Endodermal cell (in vitro differentiated cells): ENCODE data around the gene KRTCAP2. TPM values are rescaled to one million over a fixed set of nuclear protein-coding genes. Genes with fewer than 3 reads are reported as not detected.
"Not testable (repeated sequence)": the region's sequence is repeated elsewhere in the genome, so short reads cannot be mapped to it uniquely, and the experiment has no call there.

Experiments
- DNase-seq: peaks from one replicate; pipeline ENCODE4 v3.0.0-alpha.2; 2017
- H3K27ac ChIP-seq: 2 replicates; pipeline ENCODE4 v1.5.1; 2013; ENCODE audit warnings: mild to moderate bottlenecking, low read depth, low read length, moderate library complexity
- H3K27me3 ChIP-seq: 2 replicates; pipeline ENCODE4 v1.6.1; 2013; ENCODE audit warnings: mild to moderate bottlenecking, low read length, moderate library complexity; ENCODE audit not compliant: insufficient read depth, control insufficient read depth, poor library complexity, severe bottlenecking
- H3K36me3 ChIP-seq: 2 replicates; pipeline ENCODE4 v1.7.0; 2013; ENCODE audit warnings: mild to moderate bottlenecking, low read length, moderate library complexity; ENCODE audit not compliant: control insufficient read depth, insufficient read depth
- H3K4me1 ChIP-seq: one replicate; pipeline ENCODE4 v1.7.0; 2013; ENCODE audit warnings: low read length; ENCODE audit not compliant: control insufficient read depth, insufficient read depth
- H3K4me3 ChIP-seq: 2 replicates; pipeline ENCODE4 v1.5.1; 2013; ENCODE audit warnings: mild to moderate bottlenecking, low read length, moderate library complexity
- H3K9ac ChIP-seq: 2 replicates; pipeline ENCODE4 v1.6.1; 2013; ENCODE audit warnings: mild to moderate bottlenecking, low read length, moderate library complexity; ENCODE audit not compliant: poor library complexity, severe bottlenecking; ENCODE audit errors: extremely low read depth
- H3K9me3 ChIP-seq: 2 replicates; pipeline ENCODE4 v1.6.1; 2013; ENCODE audit warnings: mild to moderate bottlenecking, low read length, moderate library complexity; ENCODE audit not compliant: control insufficient read depth
- H3K27ac Mint-ChIP-seq: 2 replicates; pipeline ENCODE4 v1.8.0; 2020; ENCODE audit warnings: mixed read lengths
- H3K27me3 Mint-ChIP-seq: 2 replicates; pipeline ENCODE4 v1.8.0; 2021; ENCODE audit warnings: mild to moderate bottlenecking, mixed read lengths; ENCODE audit not compliant: insufficient read depth
- H3K36me3 Mint-ChIP-seq: 2 replicates; pipeline ENCODE4 v1.8.0; 2020; ENCODE audit warnings: low read depth, mixed read lengths
- H3K4me1 Mint-ChIP-seq: 2 replicates; pipeline ENCODE4 v1.8.0; 2020; ENCODE audit warnings: mixed read lengths
- H3K4me3 Mint-ChIP-seq: 2 replicates; pipeline ENCODE4 v1.8.0; 2020; ENCODE audit warnings: mild to moderate bottlenecking, moderate library complexity, mixed read lengths
- H3K9me3 Mint-ChIP-seq: 2 replicates; pipeline ENCODE4 v1.8.0; 2020; ENCODE audit warnings: mild to moderate bottlenecking, mixed read lengths
- WGBS, 2 experiments: methylation state at CpG; one replicate each; pipeline versions ENCODE4 v1.1.5 to v1.1.7; 2013; ENCODE audit warnings: missing lambda C conversion rate in 2 of 2, mixed read lengths in 1 of 2; ENCODE audit not compliant: insufficient coverage in 1 of 2, insufficient read length in 1 of 2; 5-methylcytosine and 5-hydroxymethylcytosine counted together
- total RNA-seq, 2 donors: library from RNA; stranded (reverse); fragmentation: NEBNext Ultra II Directional in 1 of 2; extraction: Animal tissue kit (Norgen Biotek cat#: 25700) in 1 of 2; gene quantifications; 2 replicates in 1 of 2; 3 replicates in 1 of 2; pipeline ENCODE4 v1.2.1, GENCODE V29; 2021
- TF ChIP-seq, protein P1 (sequence below): fragments of 200-600 bp; sonication (generic); conservative IDR thresholded peaks from 2 replicates; pipeline ENCODE4 v1.5.0; 2021; ENCODE audit warnings: antibody characterized with exemption, mild to moderate bottlenecking

KRTCAP2 gene
- total RNA-seq, 2 donors from 2014 or later = 143 to 152 TPM

- Histone ChIP-seq H3K36me3 (no peaks in the 10 kb centered on the region), H3K4me1 (no peaks in the 10 kb centered on the region), H3K27ac (no peak overlapping the region), H3K27me3 (no peaks in the 10 kb centered on the region), H3K9ac (no peak overlapping the region), H3K4me3 (peak overlapping the region; percentile 51), H3K9me3 (no peaks in the 10 kb centered on the region)
- TF ChIP-seq, protein P1, sequence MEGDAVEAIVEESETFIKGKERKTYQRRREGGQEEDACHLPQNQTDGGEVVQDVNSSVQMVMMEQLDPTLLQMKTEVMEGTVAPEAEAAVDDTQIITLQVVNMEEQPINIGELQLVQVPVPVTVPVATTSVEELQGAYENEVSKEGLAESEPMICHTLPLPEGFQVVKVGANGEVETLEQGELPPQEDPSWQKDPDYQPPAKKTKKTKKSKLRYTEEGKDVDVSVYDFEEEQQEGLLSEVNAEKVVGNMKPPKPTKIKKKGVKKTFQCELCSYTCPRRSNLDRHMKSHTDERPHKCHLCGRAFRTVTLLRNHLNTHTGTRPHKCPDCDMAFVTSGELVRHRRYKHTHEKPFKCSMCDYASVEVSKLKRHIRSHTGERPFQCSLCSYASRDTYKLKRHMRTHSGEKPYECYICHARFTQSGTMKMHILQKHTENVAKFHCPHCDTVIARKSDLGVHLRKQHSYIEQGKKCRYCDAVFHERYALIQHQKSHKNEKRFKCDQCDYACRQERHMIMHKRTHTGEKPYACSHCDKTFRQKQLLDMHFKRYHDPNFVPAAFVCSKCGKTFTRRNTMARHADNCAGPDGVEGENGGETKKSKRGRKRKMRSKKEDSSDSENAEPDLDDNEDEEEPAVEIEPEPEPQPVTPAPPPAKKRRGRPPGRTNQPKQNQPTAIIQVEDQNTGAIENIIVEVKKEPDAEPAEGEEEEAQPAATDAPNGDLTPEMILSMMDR = no peak
- DNase-seq = peak; percentile 84
- H3K36me3 Mint-ChIP-seq = peaks cover 5% of the 10 kb centered on the region
- 69% methylated on average over 7 of the region's 7 CpGs; no CpG with 5 or more reads in 1 of the 2 experiments for WGBS, 2 experiments
- H3K4me3 Mint-ChIP-seq = peak overlapping the region; percentile 39
- peak overlapping the region; percentile 83 for H3K27ac Mint-ChIP-seq
- no peaks in the 10 kb centered on the region for H3K9me3 Mint-ChIP-seq
- H3K4me1 Mint-ChIP-seq = peaks cover 3% of the 10 kb centered on the region
- no peaks in the 10 kb centered on the region for H3K27me3 Mint-ChIP-seq
Measured at GRCh38 chr1:155218854-155219591, 45.9 kb upstream of the KRTCAP2 start.

- WGBS, 2 experiments = 95% methylated on average over 3 of the region's 10 CpGs; no CpG with 5 or more reads in 1 of the 2 experiments
- H3K27ac Mint-ChIP-seq, H3K27me3 ChIP-seq, H3K36me3 Mint-ChIP-seq, H3K4me1 ChIP-seq, H3K4me3 Mint-ChIP-seq, H3K36me3 ChIP-seq, H3K4me3 ChIP-seq, DNase-seq, H3K4me1 Mint-ChIP-seq, H3K9me3 ChIP-seq, H3K27ac ChIP-seq, H3K9ac ChIP-seq, H3K27me3 Mint-ChIP-seq, H3K9me3 Mint-ChIP-seq: not testable (repeated sequence)
Measured at GRCh38 chr1:155214702-155215101, 41.6 kb upstream of the KRTCAP2 start.

DNA sequence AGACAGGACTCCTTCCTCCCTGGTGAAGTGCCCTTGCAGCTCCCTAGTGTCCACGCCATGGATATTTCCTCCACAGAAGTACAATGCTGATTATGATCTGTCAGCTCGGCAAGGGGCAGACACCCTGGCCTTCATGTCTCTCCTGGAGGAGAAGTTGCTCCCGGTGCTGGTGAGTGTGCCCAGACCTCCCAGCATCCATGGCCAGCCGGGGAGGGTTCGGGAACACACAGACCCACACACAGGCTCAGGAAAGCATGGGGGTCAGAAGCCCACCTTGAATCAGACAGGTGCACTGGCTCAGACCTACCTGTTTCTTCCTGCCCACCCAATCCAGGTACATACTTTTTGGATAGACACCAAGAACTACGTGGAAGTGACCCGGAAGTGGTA, 38.9 kb upstream of the KRTCAP2 start:
- H3K4me3 Mint-ChIP-seq, H3K27me3 ChIP-seq, H3K36me3 ChIP-seq, DNase-seq, H3K27ac Mint-ChIP-seq, H3K4me1 ChIP-seq, H3K9ac ChIP-seq, H3K9me3 Mint-ChIP-seq, H3K9me3 ChIP-seq, H3K27ac ChIP-seq, H3K36me3 Mint-ChIP-seq, H3K27me3 Mint-ChIP-seq, H3K4me3 ChIP-seq: not testable (repeated sequence)
- peaks cover 21% of the 10 kb centered on the region for H3K4me1 Mint-ChIP-seq
- WGBS, 2 experiments = 95% methylated on average over 5 of the region's 7 CpGs; no CpG with 5 or more reads in 1 of the 2 experiments

- WGBS, 2 experiments = 93 to 98% methylated on average over 7 to 13 of the region's 13 CpGs
- not testable (repeated sequence) for H3K9ac ChIP-seq, H3K27me3 Mint-ChIP-seq, H3K9me3 ChIP-seq, H3K36me3 Mint-ChIP-seq, H3K27me3 ChIP-seq, H3K36me3 ChIP-seq, H3K4me3 ChIP-seq, H3K27ac Mint-ChIP-seq, H3K4me3 Mint-ChIP-seq, H3K9me3 Mint-ChIP-seq, DNase-seq, H3K27ac ChIP-seq, H3K4me1 ChIP-seq
- peaks cover 24% of the 10 kb centered on the region for H3K4me1 Mint-ChIP-seq
Measured at GRCh38 chr1:155211381-155212050, 38.4 kb upstream of the KRTCAP2 start.
